Muscle layer of duodenum (tissue), 2 donors: ENCODE results near the gene TGFB1.
"Not testable (repeated sequence)": the region's sequence is repeated elsewhere in the genome, so short reads cannot be mapped to it uniquely, and the experiment has no call there.

Experiments
- H3K27ac ChIP-seq: one replicate; pipeline ENCODE4 v1.7.0; 2013; ENCODE audit warnings: mild to moderate bottlenecking, low read length
- H3K27me3 ChIP-seq: one replicate; pipeline ENCODE4 v1.7.0; 2013; ENCODE audit warnings: low read depth, mild to moderate bottlenecking, control low read depth, low read length
- H3K36me3 ChIP-seq, 2 donors: one replicate each; pipeline ENCODE4 v1.7.0; 2013; ENCODE audit warnings: low read length in 2 of 2, control low read depth in 1 of 2, mild to moderate bottlenecking in 1 of 2; ENCODE audit not compliant: insufficient read depth in 2 of 2, control insufficient read depth in 1 of 2
- H3K4me1 ChIP-seq, 2 donors: one replicate each; pipeline ENCODE4 v1.7.0; 2013; ENCODE audit warnings: low read length in 2 of 2, mild to moderate bottlenecking in 2 of 2, control low read depth in 1 of 2, moderate library complexity in 1 of 2; ENCODE audit not compliant: insufficient read depth in 2 of 2, control insufficient read depth in 1 of 2
- H3K4me3 ChIP-seq, 2 donors: one replicate each; pipeline ENCODE4 v1.7.0; 2013; ENCODE audit warnings: low read length in 2 of 2, low read depth in 1 of 2, mild to moderate bottlenecking in 1 of 2
- H3K9me3 ChIP-seq, 2 donors: one replicate each; pipeline ENCODE4 v1.7.0; 2013; ENCODE audit warnings: low read length in 2 of 2, control low read depth in 1 of 2, mild to moderate bottlenecking in 1 of 2; ENCODE audit not compliant: control insufficient read depth in 1 of 2
- donor health status: healthy.

The TGFB1 gene

DNA sequence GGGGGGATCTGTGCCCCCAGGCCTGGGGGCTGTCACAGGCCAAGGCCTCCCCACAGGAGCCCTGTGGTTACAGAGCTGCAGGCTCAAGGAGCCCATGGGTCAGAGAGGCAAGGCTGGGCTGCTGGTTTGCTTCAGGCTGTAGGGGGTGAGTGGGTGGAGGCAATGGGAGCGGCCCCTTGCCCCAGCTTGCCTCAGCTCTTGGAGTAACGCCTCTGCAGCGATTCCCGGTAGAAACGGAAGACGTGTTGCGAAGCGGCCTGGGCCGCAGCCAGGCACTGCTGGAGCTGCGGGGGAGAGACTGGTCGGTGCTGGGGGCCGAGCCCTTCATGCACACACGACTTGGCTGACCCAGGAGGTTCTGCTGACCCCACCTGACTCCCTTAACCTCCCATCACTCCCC lies 32.7 kb upstream of the TGFB1 start:
- Histone ChIP-seq H3K27ac (no peak overlapping the region), H3K9me3 (no peaks in the 10 kb centered on the region), H3K36me3 (peaks cover 10 to 46% of the 10 kb centered on the region in 2 donors), H3K4me3 (no peak overlapping the region), H3K4me1 (no peaks in the 10 kb centered on the region), H3K27me3 (no peaks in the 10 kb centered on the region)

DNA sequence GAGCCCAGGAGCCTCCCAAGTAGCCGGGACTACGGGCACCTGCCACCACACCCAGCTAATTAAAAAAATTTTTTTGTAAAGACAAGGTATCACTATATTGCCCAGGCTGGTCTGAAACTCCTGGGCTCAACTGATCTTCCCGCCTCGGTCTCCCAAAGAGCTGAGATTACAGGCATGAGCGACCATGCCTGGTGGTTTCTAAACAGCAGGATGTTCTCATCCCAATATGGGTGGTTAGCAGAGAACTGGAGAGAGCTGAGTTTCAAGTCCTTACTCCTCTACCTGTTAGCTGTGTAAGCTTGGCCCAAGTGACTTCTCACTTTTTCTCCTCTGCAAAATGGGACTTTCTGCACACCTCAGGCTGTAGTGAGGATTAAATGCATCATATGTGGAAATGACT lies 30.6 kb upstream of the TGFB1 start:
- no peak overlapping the region for H3K4me3 ChIP-seq
- H3K4me1 ChIP-seq, result no peaks in the 10 kb centered on the region
- peaks cover 0 to 28% of the 10 kb centered on the region in 2 donors for H3K36me3 ChIP-seq
- H3K27ac ChIP-seq, result no peak overlapping the region
- H3K9me3 ChIP-seq, result no peaks in the 10 kb centered on the region
- no peaks in the 10 kb centered on the region for H3K27me3 ChIP-seq

DNA sequence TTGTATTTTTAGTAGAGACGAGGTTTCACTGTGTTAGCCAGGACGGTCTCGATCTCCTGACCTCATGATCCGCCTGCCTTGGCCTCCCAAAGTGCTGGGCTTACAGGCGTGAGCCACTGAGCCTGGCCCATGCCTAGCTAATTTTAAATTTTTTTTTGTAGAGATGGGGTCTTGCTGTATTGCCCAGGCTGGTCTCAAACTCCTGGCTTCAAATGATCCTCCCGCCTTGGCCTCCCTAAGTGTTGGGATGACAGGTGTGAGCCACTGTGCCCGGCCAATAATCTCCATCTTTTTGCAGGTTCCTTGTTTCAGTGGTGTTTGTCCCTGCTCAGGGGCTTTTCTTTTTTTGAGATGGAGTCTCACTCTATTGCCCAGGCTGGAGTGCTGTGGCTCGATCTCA lies 27.8 kb upstream of the TGFB1 start:
- H3K9me3 ChIP-seq, H3K27me3 ChIP-seq, H3K4me1 ChIP-seq, H3K27ac ChIP-seq, H3K4me3 ChIP-seq: not testable (repeated sequence)
- peaks cover 0 to 18% of the 10 kb centered on the region in 2 donors for H3K36me3 ChIP-seq

DNA sequence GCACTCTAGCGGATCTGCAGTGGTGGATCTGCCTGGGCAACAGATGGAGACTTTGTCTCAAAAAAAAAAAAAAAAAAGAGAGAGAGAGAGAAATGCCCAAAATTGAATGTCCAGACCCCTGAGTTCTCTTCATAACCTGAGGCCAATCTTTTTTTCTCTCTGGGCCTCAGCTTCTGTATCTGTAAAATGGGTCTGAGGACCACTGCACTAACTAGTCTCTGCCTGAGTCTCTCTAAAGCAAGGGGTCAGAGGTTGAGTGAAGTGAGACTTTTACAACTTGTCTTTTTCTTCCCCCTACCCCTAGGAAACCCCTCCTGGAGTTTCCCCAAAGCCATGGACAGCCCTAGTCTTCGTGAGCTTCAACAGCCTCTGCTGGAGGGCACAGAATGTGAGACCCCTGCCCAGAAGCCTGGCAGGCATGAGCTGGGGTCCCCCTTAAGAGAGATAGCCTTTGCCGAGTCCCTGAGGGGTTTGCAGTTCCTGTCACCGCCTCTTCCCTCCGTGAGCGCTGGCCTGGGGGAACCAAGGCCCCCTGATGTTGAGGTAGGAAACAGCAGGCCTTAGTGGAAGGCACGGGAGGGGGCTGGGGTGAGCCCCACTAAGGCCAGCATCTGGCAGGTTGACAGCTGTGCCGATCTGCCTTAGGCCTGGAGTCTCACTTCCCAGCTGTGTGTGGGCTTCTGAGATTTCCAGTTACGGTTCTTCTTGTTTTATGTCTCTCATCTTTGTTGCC lies 24.4 kb upstream of the TGFB1 start:
- Histone ChIP-seq H3K4me1 (peaks cover 0 to 33% of the 10 kb centered on the region in 2 donors), H3K9me3 (no peaks in the 10 kb centered on the region), H3K27me3 (no peaks in the 10 kb centered on the region), H3K4me3 (no peak overlapping the region), H3K36me3 (peaks cover 0 to 4% of the 10 kb centered on the region in 2 donors), H3K27ac (no peak overlapping the region)

DNA sequence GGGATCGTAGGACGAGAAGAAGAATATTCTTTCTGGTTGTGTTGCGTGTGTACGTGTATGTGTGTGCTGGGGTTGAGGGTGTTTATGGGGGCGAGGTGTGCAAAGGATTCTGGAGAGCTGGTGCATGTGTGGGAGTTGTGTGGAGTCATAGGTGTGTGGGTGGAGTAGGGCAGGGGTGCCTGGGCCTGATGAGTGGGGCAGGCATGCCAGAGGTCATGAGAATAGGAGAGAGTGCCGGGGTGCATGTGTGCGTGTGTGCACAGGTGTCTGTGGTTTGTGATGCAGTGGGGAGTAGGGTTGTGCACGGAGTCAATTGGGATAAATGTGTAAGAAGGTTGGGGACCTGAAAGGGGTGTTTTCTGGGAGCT lies 23.3 kb upstream of the TGFB1 start:
- no peaks in the 10 kb centered on the region for H3K27me3 ChIP-seq
- no peak overlapping the region for H3K27ac ChIP-seq
- peak overlapping the region; percentile 58 to 79 for H3K4me3 ChIP-seq
- no peaks in the 10 kb centered on the region for H3K36me3 ChIP-seq
- H3K9me3 ChIP-seq, result no peaks in the 10 kb centered on the region
- H3K4me1 ChIP-seq, result peaks cover 0 to 33% of the 10 kb centered on the region in 2 donors

DNA sequence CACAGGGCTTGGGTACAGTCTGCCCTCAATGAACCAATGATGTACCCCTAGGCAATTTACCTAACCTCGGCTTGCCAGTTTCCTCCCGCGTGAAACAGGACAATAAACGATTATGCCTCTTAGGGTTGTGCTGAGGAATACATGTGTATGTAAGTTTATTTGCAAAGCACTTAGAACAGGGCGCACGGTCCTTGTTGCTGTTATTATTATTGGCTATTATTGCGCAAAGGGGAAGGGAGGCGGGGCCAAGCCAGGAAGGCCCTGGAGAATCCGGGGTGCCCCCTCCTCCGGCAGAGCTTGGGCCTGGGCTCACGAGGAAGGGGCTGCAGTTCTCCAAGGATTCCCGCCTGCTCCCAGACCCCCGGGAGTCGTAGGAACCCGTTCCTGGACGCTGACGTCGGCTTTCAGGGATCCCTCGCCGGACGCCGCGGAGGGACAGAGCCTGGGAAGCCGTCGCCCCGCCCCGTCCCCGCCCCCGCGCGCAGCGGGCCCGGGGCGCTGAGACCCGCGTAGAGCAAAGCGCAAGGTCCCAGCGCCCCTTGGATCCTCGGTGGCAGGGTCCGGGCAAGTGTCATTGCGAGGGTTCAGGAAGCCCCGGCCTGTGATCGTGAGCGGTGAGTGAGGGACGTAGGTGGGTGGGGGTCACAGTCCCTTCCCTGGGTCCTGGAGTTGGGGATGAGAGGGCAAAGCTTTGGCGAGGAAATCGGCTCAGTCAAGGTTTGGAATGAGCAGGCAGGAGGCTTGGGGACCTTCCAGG lies 22.7 kb upstream of the TGFB1 start, which contains the start of gene TMEM91:
TMEM91 (plus strand) TSS at position 293 of the 757 bp plus-strand sequence. CDS start 1,777 bp downstream, outside the sequence.
- Histone ChIP-seq H3K4me3 (peak within 1 kb of the TSS; percentile 58 to 79), H3K4me1 (peaks cover 0 to 33% of the 10 kb centered on the region in 2 donors), H3K9me3 (no peaks in the 10 kb centered on the region), H3K27me3 (no peaks in the 10 kb centered on the region), H3K36me3 (no peaks in the 10 kb centered on the region), H3K27ac (peak within 1 kb of the TSS; percentile 29)

DNA sequence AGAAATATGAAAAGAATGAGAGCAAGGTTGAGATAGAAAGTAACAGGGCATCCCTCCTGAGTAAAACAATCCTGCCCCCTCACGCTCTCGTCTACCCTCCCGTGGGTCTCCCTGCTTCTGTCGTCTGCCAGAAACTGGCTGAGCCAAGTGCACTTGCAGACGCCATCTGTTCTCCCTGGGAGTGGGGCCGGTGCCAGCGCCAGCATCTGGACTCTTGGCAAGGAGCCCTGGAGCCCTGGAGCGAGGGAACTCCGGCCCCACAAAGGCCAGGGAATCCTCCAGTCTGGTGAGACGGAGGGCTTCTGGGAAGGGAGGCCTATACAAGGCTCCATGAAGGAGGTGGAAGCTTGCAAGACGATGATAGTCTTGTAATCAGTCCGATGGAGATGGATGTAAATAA lies 20.3 kb upstream of the TGFB1 start:
- Histone ChIP-seq H3K4me3 (no peak overlapping the region), H3K27ac (no peak overlapping the region), H3K9me3 (no peaks in the 10 kb centered on the region), H3K27me3 (no peaks in the 10 kb centered on the region), H3K4me1 (peaks cover 0 to 33% of the 10 kb centered on the region in 2 donors), H3K36me3 (no peaks in the 10 kb centered on the region)

DNA sequence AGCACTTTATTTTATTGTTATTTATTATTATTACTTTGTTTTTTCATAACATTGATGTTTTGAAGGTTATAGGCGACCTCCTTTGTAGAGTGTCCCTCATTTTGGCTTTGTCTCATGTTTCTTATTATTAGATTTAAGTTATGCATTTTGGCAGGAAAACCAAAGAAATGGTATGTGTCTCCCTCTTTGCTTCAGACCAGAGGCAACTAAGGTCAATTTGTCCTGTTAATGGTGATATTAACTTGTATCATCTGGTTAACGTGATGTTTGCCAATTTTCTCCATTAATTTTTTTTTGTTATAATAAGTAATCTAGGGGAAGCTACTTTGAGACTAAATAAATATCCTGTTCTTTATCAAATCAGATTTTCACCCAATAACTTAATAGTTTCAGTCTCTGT lies 18.8 kb upstream of the TGFB1 start:
- H3K27ac ChIP-seq, result no peak overlapping the region
- H3K27me3 ChIP-seq, result no peaks in the 10 kb centered on the region
- peaks cover 0 to 28% of the 10 kb centered on the region in 2 donors for H3K4me1 ChIP-seq
- no peak overlapping the region for H3K4me3 ChIP-seq
- no peaks in the 10 kb centered on the region for H3K36me3 ChIP-seq
- H3K9me3 ChIP-seq, result no peaks in the 10 kb centered on the region

DNA sequence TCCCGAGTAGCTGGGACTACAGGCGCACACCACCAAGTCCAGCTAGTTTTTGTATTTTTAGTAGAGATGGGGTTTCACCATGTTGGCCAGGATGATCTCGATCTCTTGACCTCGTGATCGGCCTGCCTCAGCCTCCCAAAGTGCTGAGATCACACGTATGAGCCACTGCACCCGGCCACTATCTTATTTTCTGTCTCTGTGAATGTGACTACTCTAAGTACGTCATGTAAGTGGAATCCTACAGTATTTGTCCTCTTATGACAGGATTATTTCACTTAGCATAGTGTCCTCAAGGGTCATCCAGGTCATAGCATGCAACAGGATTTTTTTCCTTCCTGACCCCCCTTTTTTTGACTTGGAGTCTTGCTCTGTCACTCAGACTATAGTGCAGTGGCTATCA lies 17.8 kb upstream of the TGFB1 start:
- no peaks in the 10 kb centered on the region for H3K36me3 ChIP-seq
- H3K4me3 ChIP-seq, result no peak overlapping the region
- H3K9me3 ChIP-seq, result no peaks in the 10 kb centered on the region
- no peak overlapping the region for H3K27ac ChIP-seq
- H3K4me1 ChIP-seq, result peaks cover 0 to 23% of the 10 kb centered on the region in 2 donors
- H3K27me3 ChIP-seq, result no peaks in the 10 kb centered on the region

DNA sequence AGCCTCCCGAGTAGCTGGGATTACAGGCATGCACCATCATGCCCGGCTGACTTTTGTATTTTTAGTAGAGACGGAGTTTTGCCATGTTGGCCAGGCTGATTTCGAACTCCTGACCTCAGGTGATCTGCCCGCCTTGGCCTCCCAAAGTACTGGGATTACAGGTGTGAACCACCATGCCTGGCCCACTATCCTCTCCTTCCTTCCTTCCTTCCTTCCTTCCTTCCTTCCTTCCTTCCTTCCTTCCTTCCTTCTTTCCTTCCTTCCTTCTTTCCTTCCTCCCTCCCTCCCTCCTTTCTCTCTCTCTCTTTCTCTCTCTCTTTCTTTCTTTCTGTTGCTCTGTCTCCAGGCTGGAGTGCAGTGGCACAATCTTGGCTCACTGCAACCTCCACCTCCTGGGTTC lies 17.4 kb upstream of the TGFB1 start:
- H3K36me3 ChIP-seq, H3K27ac ChIP-seq, H3K4me3 ChIP-seq, H3K27me3 ChIP-seq, H3K9me3 ChIP-seq: not testable (repeated sequence)
- H3K4me1 ChIP-seq, result peaks cover 0 to 23% of the 10 kb centered on the region in 2 donors

DNA sequence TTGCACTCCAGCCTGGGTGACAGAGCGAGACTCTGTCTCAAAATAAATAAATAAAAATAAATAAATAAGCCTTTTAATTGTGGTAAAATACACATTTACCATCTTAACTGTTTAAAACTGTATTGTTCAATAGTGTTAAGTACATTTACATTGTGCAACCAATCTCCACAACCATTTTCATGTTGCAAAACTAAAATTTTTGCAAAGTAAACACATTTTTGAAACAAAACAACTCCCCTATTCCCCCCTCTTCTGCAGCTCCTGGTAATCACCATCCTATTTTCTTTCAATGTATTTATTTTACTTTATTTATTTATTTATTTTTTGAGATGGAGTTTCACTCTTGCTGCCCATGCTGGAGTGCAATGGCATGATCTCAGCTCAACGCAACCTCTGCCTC lies 16.0 kb upstream of the TGFB1 start:
- H3K27me3 ChIP-seq, result no peaks in the 10 kb centered on the region
- peaks cover 0 to 18% of the 10 kb centered on the region in 2 donors for H3K4me1 ChIP-seq
- no peaks in the 10 kb centered on the region for H3K9me3 ChIP-seq
- H3K36me3 ChIP-seq, result no peaks in the 10 kb centered on the region
- no peak overlapping the region for H3K27ac ChIP-seq
- no peak overlapping the region for H3K4me3 ChIP-seq
